Ovary (tissue), 9 donors: Measurements from ENCODE around the gene LDB2. TPM values are rescaled to one million over a fixed set of nuclear protein-coding genes. Genes with fewer than 3 reads are reported as not detected.
A peak's percentile ranks its signal among the peaks of the same experiment; 100 is the strongest.

Source experiments
- DNase-seq, 5 donors: peaks; one replicate each; pipeline ENCODE4 v3.0.0-alpha.2; 2019 to 2020
- H3K27ac ChIP-seq, 2 donors: fragments of 200-600 bp; one replicate each; pipeline versions ENCODE4 v1.5.1 to v1.8.0; 2019 to 2022
- H3K27me3 ChIP-seq: fragments of 200-600 bp; one replicate; pipeline ENCODE4 v1.8.0; 2022
- H3K36me3 ChIP-seq: fragments of 200-600 bp; sonication (generic); one replicate; pipeline ENCODE4 v1.5.1; 2019
- H3K4me1 ChIP-seq: one replicate; pipeline ENCODE4 v1.8.1; 2013; ENCODE audit warnings: mild to moderate bottlenecking, moderate library complexity; ENCODE audit not compliant: insufficient read depth
- H3K4me3 ChIP-seq: fragments of 200-600 bp; sonication (generic); one replicate; pipeline ENCODE4 v1.5.1; 2017
- H3K9me3 ChIP-seq, 2 donors: fragments of 200-600 bp in 1 of 2; sonication (generic) in 1 of 2; one replicate each; pipeline versions ENCODE4 v1.5.1 to v1.8.1; 2013 to 2019; ENCODE audit warnings: mild to moderate bottlenecking in 1 of 2, moderate library complexity in 1 of 2
- CTCF ChIP-seq, 3 donors: fragments of 450-650 bp in 2 of 3; fragments of 200-600 bp in 1 of 3; IDR thresholded peaks; one replicate each; pipeline versions ENCODE4 v1.5.1 to v1.8.0; 2016 to 2022; ENCODE audit warnings: antibody characterized with exemption in 3 of 3, mild to moderate bottlenecking in 1 of 3
- EP300 ChIP-seq: sonication (generic); formaldehyde crosslinking; IDR thresholded peaks from one replicate; pipeline ENCODE4 v1.6.1; 2017; ENCODE audit warnings: antibody characterized with exemption
- POLR2A ChIP-seq: fragments of 450-650 bp; IDR thresholded peaks from one replicate; pipeline ENCODE4 v1.6.1; 2017; ENCODE audit warnings: antibody characterized with exemption, mild to moderate bottlenecking, moderate library complexity
- WGBS, 3 donors: extraction: QIAGEN DNeasy Blood & Tissue Kit in 1 of 3; methylation state at CpG; one replicate each; pipeline versions ENCODE4 v1.1.5 to v1.1.7; 2013 to 2017; 5-methylcytosine and 5-hydroxymethylcytosine counted together
- intact Hi-C, 4 donors: fragments of 100-400 bp; cut with DNase I; formaldehyde crosslinking; loops; one replicate each; pipeline versions ENCODE4 v1.11.0 to v1.15.1; 2022 to 2023
- polyA plus RNA-seq, 2 donors: library from polyadenylated mRNA; stranded (reverse); fragments of 200-250 nt in 1 of 2; fragments of 350-450 nt in 1 of 2; fragmentation: Illumina TruSeq in 1 of 2; extraction: RNeasy Lipid Tissue Mini Kit (QIAGEN cat#74804) in 1 of 2; gene quantifications; one replicate each; pipeline ENCODE4 v1.2.3, GENCODE V29; 2013 to 2014
- total RNA-seq, 7 donors: library from RNA; depleted of rRNA in 2 of 7; stranded (reverse); fragments of >200 nt in 2 of 7; fragmentation: NEBNext Ultra II Directional in 3 of 7; extraction: Animal tissue kit (Norgen Biotek cat#: 25700) in 3 of 7; gene quantifications; one replicate each; pipeline versions ENCODE4 v1.1.0 to v1.2.4, GENCODE V29; 2016 to 2023
- donor health status: DM: no; HTN: no; CAD: no; lungs with moderate emphysema.
- donor health status: DM: no; HTN: no; CAD: no.
- donor health status: Bipolar disorder and iron deficiency.
- donor health status: DM: yes; HTN: yes; CAD: no.
- donor health status: DM: no; HTN: no; CAD: no.
- donor health status: DM: yes; HTN: yes; CAD: no.

Gene LDB2
- total and polyA plus RNA-seq, 9 donors, result 17.0 to 89.1 (median 27.4) TPM

- Histone ChIP-seq H3K4me3 (peak overlapping the region; percentile 0), H3K9me3 (no peaks in the 10 kb centered on the region), H3K4me1 (peaks cover 2% of the 10 kb centered on the region), H3K27me3 (no peaks in the 10 kb centered on the region), H3K36me3 (no peaks in the 10 kb centered on the region), H3K27ac (no peak overlapping the region)
- no peak for DNase-seq
- TF ChIP-seq POLR2A, result no peak
- no peak for TF ChIP-seq EP300
- TF ChIP-seq CTCF (IDR thresholded peaks at IDR 0.05), result no peak
- WGBS, 3 donors, result 18 to 24% (median 19%) methylated on average over 2 of the region's 2 CpGs
- intact Hi-C loops, result no loop called here
These were observed 5.2 kb downstream of the LDB2 start for GRCh38 chr4:16893141-16893651.

GRCh38 chr4:16890651-16891050 is 7.8 kb downstream of the LDB2 start:
- intact Hi-C loops, result no loop called here
- WGBS, 3 donors, result 88 to 91% (median 89%) methylated on average over 2 of the region's 2 CpGs
- Histone ChIP-seq H3K9me3 (no peaks in the 10 kb centered on the region), H3K4me3 (no peak overlapping the region), H3K36me3 (no peaks in the 10 kb centered on the region), H3K27me3 (no peaks in the 10 kb centered on the region), H3K4me1 (no peaks in the 10 kb centered on the region), H3K27ac (no peak overlapping the region)
- TF ChIP-seq CTCF (IDR thresholded peaks at IDR 0.05) (no peak), POLR2A (no peak), EP300 (no peak)
- no peak for DNase-seq

GRCh38 chr4:16889945-16890344 is 8.5 kb downstream of the LDB2 start:
- no peaks in the 10 kb centered on the region for H3K9me3 ChIP-seq
- H3K4me3 ChIP-seq, result no peak overlapping the region
- intact Hi-C loops, result no loop called here
- TF ChIP-seq CTCF (IDR thresholded peaks at IDR 0.05), result no peak
- TF ChIP-seq POLR2A, result no peak
- TF ChIP-seq EP300, result no peak
- no peaks in the 10 kb centered on the region for H3K36me3 ChIP-seq
- no peak overlapping the region for H3K27ac ChIP-seq
- H3K27me3 ChIP-seq, result no peaks in the 10 kb centered on the region
- H3K4me1 ChIP-seq, result no peaks in the 10 kb centered on the region
- WGBS, 3 donors, result 72 to 87% (median 78%) methylated on average over 3 of the region's 3 CpGs
- DNase-seq, result no peak

- no peak overlapping the region for H3K4me3 ChIP-seq
- no peaks in the 10 kb centered on the region for H3K27me3 ChIP-seq
- 89 to 96% (median 94%) methylated on average over 4 of the region's 4 CpGs for WGBS, 3 donors
- intact Hi-C loops, result no loop called here
- H3K36me3 ChIP-seq, result no peaks in the 10 kb centered on the region
- H3K27ac ChIP-seq, result no peak overlapping the region
- no peak for TF ChIP-seq POLR2A
- DNase-seq, result no peak
- H3K4me1 ChIP-seq, result no peaks in the 10 kb centered on the region
- H3K9me3 ChIP-seq, result no peaks in the 10 kb centered on the region
These were observed 10.6 kb downstream of the LDB2 start for GRCh38 chr4:16887887-16888286.

GRCh38 chr4:16884673-16885460 is 13.6 kb downstream of the LDB2 start:
- no peak overlapping the region for H3K27ac ChIP-seq
- H3K9me3 ChIP-seq, result no peaks in the 10 kb centered on the region
- no peak for DNase-seq
- no peaks in the 10 kb centered on the region for H3K36me3 ChIP-seq
- intact Hi-C loops, result no loop called here
- no peak overlapping the region for H3K4me3 ChIP-seq
- WGBS, 3 donors, result 92 to 94% (median 94%) methylated on average over 8 of the region's 8 CpGs
- TF ChIP-seq EP300 (no peak), CTCF (IDR thresholded peaks at IDR 0.05) (no peak), POLR2A (no peak)
- no peaks in the 10 kb centered on the region for H3K4me1 ChIP-seq
- no peaks in the 10 kb centered on the region for H3K27me3 ChIP-seq
